ENCODE data around the gene LIMK1.
A peak's percentile ranks its signal among the peaks of the same experiment; 100 is the strongest.
"Not testable (repeated sequence)": the region's sequence is repeated elsewhere in the genome, so short reads cannot be mapped to it uniquely, and the experiment has no call there.

The LIMK1 gene

DNA sequence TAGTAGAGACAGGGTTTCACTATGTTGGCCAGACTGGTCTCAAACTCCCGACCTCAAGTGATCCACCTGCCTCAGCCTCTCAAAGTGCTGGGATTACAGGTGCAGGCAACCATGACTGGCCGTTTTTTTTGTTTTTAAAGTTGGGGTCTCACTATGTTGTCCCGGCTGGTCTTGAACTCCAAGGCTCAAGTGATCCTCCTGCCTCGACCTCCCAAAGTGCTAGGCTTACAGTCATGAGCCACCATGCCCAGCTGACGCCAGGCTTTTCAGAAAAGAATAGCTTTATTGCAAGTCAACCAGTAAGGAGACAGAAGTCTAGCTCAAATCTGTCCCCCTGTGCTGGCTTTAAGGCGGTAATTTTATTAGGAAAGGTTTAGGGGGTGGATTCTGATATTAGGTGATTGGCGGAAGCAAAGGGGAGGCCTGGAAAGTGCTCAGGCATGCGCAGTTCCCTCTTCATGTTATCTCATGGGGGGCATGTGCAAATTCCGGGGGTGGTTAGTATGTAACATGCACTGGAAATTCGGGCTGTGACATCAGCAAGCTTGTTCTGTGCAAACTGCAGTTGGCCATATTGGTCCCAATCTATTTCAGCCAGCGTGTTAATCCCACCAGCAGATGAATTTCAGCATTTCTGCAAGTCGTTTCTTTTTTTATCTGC, 42.7 kb downstream of the LIMK1 start:
- DNase-seq, result no peak

DNA sequence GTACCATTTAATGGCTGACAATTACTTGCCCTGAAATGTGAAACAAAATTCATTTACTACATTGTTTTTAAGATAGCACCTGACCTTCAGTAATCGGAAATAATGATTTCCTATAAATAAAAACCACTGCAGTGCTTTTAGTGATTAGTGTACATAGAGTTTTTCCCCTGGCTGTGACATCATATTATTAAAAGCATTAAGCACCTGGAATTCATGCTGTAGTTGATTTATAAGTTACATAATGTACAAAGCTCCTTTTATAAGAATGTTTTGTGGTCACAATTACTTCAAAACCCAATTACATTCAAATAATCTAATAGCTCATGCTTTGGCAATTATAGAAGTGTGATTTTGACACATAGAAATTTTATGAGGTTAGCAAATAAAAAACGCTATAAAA, 46.3 kb downstream of the LIMK1 start:
- DNase-seq, result no peak

DNA sequence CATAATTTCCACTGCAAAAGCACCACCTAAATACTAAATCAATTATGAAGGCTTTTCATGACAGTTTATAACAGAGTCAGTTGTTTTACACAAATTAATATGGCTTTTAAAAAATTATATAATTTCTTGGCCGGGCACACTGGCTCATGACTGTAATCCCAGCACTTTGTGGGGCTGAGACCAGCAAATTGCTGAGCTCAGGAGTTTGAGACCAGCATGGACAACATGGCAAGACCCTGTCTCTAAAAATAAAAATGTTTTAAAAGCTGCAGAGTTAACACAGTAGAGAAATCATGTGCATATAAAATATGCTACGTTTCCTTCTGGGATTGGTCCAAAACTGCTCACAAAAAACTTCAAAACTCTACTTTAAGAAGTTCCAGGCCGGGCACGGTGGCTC, 46.9 kb downstream of the LIMK1 start:
- no peak for DNase-seq

- no peak for DNase-seq
Observed at GRCh38 chr7:74134117-74134620, 50.6 kb downstream of the LIMK1 start.

GRCh38 chr7:74138334-74138867, 54.8 kb downstream of the LIMK1 start:
- DNase-seq, result no peak

GRCh38 chr7:74138945-74139843, 55.6 kb downstream of the LIMK1 start:
- DNase-seq, result no peak

DNA sequence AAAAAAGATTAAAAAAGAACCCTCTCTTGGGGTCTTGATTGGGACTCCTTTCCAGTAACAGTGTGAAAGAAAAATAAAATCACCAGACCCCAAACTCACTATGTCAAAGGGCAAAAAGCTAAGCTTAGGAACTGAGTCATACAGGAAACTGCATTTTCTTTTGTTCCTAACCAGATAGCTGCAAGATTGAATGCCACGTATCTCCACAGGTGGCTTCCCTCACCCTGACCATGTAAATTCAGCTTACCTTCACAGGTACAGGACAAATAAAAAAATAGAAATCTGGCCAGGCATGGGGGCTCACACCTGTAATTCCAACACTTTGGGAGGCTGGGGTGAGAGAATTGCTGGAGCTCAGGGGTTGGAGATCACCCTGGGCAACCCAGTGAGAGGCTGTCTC, 58.1 kb downstream of the LIMK1 start:
- DNase-seq, result no peak

DNA sequence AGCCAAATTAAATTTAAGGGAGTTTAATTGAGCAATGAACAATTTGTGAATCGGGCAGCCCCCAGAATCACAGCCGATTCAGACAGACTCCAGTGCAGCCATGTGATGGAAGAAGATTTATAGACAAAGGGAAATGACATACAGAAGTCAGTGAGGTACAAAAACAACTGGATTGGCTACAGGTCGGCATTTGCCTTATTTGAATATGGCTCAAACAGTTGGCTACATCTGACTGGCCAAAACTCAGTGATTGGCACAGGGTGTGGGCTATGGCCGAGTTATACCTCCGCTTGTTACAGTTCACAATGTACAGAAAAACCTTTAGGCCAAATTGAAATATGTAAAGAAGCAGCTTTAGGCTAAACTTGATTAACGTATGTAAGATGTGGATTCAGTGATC, 59.8 kb downstream of the LIMK1 start:
- no peak for DNase-seq

DNA sequence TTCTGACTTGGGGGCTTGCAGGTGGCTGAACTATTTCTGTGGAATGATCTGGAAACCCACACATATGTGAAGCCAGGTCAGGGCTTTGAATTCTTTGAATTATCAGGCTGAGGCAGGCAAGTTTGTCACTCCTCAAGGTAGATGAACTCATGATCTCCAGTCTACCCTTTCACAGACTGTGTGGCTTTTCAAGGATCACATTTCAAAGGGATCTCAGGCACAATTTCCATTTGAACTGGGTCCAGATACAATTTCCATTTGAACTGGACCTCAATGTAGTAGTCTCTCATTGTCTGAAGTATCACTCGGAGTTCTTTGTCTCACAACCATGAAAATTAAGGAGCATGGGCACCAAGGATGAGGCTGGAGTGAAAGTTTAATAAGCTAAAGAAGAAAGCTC, 64.9 kb downstream of the LIMK1 start:
- no peak for DNase-seq

- DNase-seq, result no peak
Observed at GRCh38 chr7:74149071-74149470, 65.5 kb downstream of the LIMK1 start.

- peak; percentile 33 for DNase-seq
Observed at GRCh38 chr7:74149603-74150002, 66.0 kb downstream of the LIMK1 start.

DNA sequence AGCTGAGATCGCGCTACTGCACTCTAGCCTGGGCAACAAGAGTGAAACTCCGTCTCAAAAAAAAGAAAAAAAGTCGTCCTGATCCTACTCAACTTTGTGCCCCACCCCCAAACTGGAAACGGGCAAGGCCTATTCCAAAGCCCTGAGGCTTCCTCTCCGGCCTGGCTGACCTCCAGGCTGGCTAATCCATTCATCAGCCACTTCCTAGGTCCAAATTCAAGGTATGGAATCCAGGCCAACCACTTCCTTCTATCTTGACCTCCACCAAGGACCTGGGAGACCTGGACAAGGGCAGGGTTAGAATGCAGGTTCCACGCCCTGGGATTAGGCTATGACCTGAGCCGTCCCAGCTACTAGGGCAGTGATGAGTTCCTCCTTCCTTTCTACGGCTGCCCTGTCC, 70.1 kb downstream of the LIMK1 start:
- no peak for DNase-seq

DNA sequence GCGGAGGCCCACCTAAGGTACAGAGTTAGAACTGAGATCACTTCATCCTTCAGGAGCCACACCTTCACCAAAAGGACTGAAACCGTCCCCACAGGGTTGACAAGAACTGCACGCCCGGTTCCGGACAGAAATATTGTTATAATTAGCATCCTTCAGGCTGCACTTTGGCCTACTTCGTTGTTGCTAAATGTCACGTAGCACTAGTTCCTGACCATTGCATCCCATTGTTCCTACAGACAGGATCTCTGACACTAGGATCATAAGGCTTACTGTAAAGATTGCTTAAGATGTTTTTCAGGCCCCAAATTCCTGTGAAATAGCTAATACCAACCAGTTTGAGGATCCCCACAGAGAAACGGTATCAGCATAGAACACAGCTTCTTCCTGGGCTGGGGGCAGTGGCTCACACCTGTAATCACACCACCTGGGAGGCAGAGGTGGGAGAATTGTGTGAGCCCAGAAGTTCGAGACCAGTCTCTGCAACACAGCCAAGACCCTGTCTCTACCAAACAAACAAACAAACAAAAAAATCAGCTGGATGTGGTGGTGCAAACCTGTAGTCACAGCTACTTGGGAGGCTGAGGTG, 72.3 kb downstream of the LIMK1 start:
- no peak for DNase-seq

- DNase-seq, result no peak
Observed at GRCh38 chr7:74157605-74158004, 74.0 kb downstream of the LIMK1 start.

DNA sequence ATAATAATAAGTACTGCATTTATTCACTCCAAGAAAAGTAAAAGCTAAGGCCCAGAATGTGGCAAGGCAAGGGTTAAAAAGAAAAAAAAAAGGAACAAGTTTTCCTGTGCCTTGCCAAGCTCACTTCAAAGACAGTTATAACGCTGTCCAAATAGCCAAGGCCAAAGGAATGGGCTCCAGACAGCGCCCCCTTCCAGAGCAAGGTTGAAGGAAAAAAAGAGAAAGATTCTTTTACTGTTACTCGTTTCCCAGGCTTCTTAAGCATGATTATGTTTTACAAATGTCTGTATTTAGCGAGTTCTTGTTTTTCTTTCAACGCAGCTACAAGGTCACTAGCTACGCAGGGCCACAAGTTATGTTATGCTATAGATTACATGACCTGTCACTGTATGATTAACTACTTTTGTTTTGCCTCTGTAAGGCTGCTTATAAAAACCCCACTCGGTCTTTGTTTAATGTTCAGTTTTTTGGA, 81.4 kb downstream of the LIMK1 start:
- DNase-seq, result peak; percentile 23

- DNase-seq, result no peak
Observed at GRCh38 chr7:74165867-74166593, 82.4 kb downstream of the LIMK1 start.

GRCh38 chr7:74167324-74167723, 83.7 kb downstream of the LIMK1 start:
- DNase-seq, result not testable (repeated sequence)
